IMR-90 (cell line): ENCODE results near the gene SLAMF9. TPM values are rescaled to one million over a fixed set of nuclear protein-coding genes. Genes with fewer than 3 reads are reported as not detected.
A peak's percentile ranks its signal among the peaks of the same experiment; 100 is the strongest.

Source experiments
- ATAC-seq: fragments of 200-7000 bp; cut with Tn5 transposase; 2 replicates; pipeline ENCODE4 v1.9.1; 2020; ENCODE audit warnings: low read depth, mild to moderate bottlenecking, moderate library complexity
- BruUV-seq: library from RNA; stranded (reverse); fragments of 400-500 nt; replicated peaks from 2 replicates; lab custom pipeline; 2021; lab: Mats Ljungman, UMichigan
- CTCF ChIA-PET: fragments of 300-600 bp; formaldehyde crosslinking; extraction: SDS; loops from one replicate; lab custom pipeline; 2021; ENCODE audit warnings: antibody characterized with exemption; lab: Yijun Ruan, JAX
- POLR2A ChIA-PET: fragments of 300-600 bp; sonication (Branson Sonifier 250); formaldehyde crosslinking; loops from one replicate; lab custom pipeline; 2022; ENCODE audit warnings: antibody characterized with exemption; ENCODE audit not compliant: unreplicated experiment; lab: Charles Lee
- DNase-seq: peaks from one replicate; pipeline ENCODE4 v3.0.0; 2013
- H2AFZ ChIP-seq: replicated peaks from 2 replicates; pipeline ENCODE3; 2013; ENCODE audit warnings: low read length, mild to moderate bottlenecking; ENCODE audit not compliant: poor library complexity
- H2AK5ac ChIP-seq: 2 replicates; pipeline ENCODE4 v1.6.1; 2013; ENCODE audit warnings: low read depth, low read length, inconsistent platforms
- H2AK9ac ChIP-seq: replicated peaks from 2 replicates; pipeline ENCODE3; 2013; ENCODE audit warnings: mild to moderate bottlenecking, low read depth, low read length, moderate library complexity; ENCODE audit not compliant: poor library complexity
- H2BK120ac ChIP-seq: 2 replicates; pipeline ENCODE4 v1.6.1; 2013; ENCODE audit warnings: low read depth, low read length, inconsistent platforms
- H2BK15ac ChIP-seq: 3 replicates; pipeline ENCODE4 v1.6.1; 2013; ENCODE audit warnings: low read depth, low read length, inconsistent platforms
- H2BK20ac ChIP-seq: 2 replicates; pipeline ENCODE4 v1.6.1; 2013; ENCODE audit warnings: low read depth, mild to moderate bottlenecking, inconsistent platforms, low read length, moderate library complexity
- H2BK5ac ChIP-seq: 2 replicates; pipeline ENCODE4 v1.6.1; 2013; ENCODE audit warnings: mild to moderate bottlenecking, low read depth, low read length, inconsistent platforms; ENCODE audit not compliant: poor library complexity, severe bottlenecking
- H3K14ac ChIP-seq: replicated peaks from 2 replicates; pipeline ENCODE4 v1.6.1; 2013; ENCODE audit warnings: low read depth, low read length, inconsistent platforms
- H3K18ac ChIP-seq: 2 replicates; pipeline ENCODE4 v1.6.1; 2013; ENCODE audit warnings: low read depth, low read length, control low read depth
- H3K23ac ChIP-seq: 2 replicates; pipeline ENCODE4 v1.6.1; 2013; ENCODE audit warnings: low read depth, low read length, inconsistent platforms
- H3K27ac ChIP-seq: 2 replicates; pipeline ENCODE4 v1.5.1; 2013; ENCODE audit warnings: mild to moderate bottlenecking, control low read depth, low read length; ENCODE audit not compliant: insufficient read depth
- H3K27me3 ChIP-seq: 2 replicates; pipeline ENCODE4 v1.6.1; 2013; ENCODE audit warnings: low read length; ENCODE audit not compliant: control insufficient read depth, insufficient read depth
- H3K36me3 ChIP-seq: 2 replicates; pipeline ENCODE4 v1.6.1; 2013; ENCODE audit warnings: low read length, mixed read lengths; ENCODE audit not compliant: control insufficient read depth, insufficient read depth
- H3K4ac ChIP-seq: 2 replicates; pipeline ENCODE4 v1.6.1; 2013; ENCODE audit warnings: low read depth, low read length, inconsistent platforms
- H3K4me1 ChIP-seq: 2 replicates; pipeline ENCODE4 v1.6.1; 2013; ENCODE audit warnings: low read length, mixed read lengths; ENCODE audit not compliant: control insufficient read depth, insufficient read depth
- H3K4me2 ChIP-seq: 2 replicates; pipeline ENCODE4 v1.6.1; 2013; ENCODE audit warnings: low read depth, mild to moderate bottlenecking, control low read depth, low read length, moderate library complexity
- H3K4me3 ChIP-seq: 2 replicates; pipeline ENCODE4 v1.5.1; 2013; ENCODE audit warnings: low read depth, mild to moderate bottlenecking, control low read depth, low read length, moderate library complexity; ENCODE audit not compliant: insufficient read depth
- H3K56ac ChIP-seq: 2 replicates; pipeline ENCODE4 v1.6.1; 2013; ENCODE audit warnings: low read length, inconsistent platforms; ENCODE audit not compliant: insufficient read depth; ENCODE audit errors: extremely low read depth
- H3K79me1 ChIP-seq, 2 experiments: 2 replicates each; pipeline ENCODE4 v1.6.1; 2013; ENCODE audit warnings: low read length in 2 of 2, inconsistent platforms in 1 of 2, low read depth in 1 of 2
- H3K9ac ChIP-seq: 2 replicates; pipeline ENCODE4 v1.6.1; 2013; ENCODE audit warnings: low read depth, low read length, control low read depth
- H3K9me1 ChIP-seq: 2 replicates; pipeline ENCODE4 v1.6.1; 2013; ENCODE audit warnings: low read length, inconsistent platforms; ENCODE audit not compliant: insufficient read depth
- H3K9me3 ChIP-seq: 2 replicates; pipeline ENCODE4 v1.6.1; 2013; ENCODE audit warnings: low read length; ENCODE audit not compliant: control insufficient read depth, insufficient read depth
- H4K20me1 ChIP-seq: 2 replicates; pipeline ENCODE4 v1.6.1; 2013; ENCODE audit warnings: low read length, inconsistent platforms; ENCODE audit not compliant: insufficient read depth
- H4K5ac ChIP-seq: 2 replicates; pipeline ENCODE4 v1.6.1; 2013; ENCODE audit warnings: mild to moderate bottlenecking, low read depth, low read length, control low read depth
- H4K8ac ChIP-seq, 2 experiments: 2 replicates each; pipeline ENCODE4 v1.6.1; 2013; ENCODE audit warnings: low read depth in 2 of 2, low read length in 2 of 2, control low read depth in 1 of 2, inconsistent platforms in 1 of 2
- H4K91ac ChIP-seq: 2 replicates; pipeline ENCODE4 v1.6.1; 2013; ENCODE audit warnings: low read depth, low read length, inconsistent platforms; ENCODE audit not compliant: insufficient read depth
- CEBPB ChIP-seq: IDR thresholded peaks from 2 replicates; pipeline ENCODE4 v1.6.1; 2012; ENCODE audit warnings: low read depth, low read length, improper control_type of control experiment
- CHD1 ChIP-seq: IDR thresholded peaks from 2 replicates; pipeline ENCODE4 v1.6.1; 2012; ENCODE audit warnings: low read depth, low read length, improper control_type of control experiment
- CTCF ChIP-seq: conservative IDR thresholded peaks from 2 replicates; pipeline ENCODE4 v1.5.1; 2012; ENCODE audit warnings: mild to moderate bottlenecking, low read depth, low read length, improper control_type of control experiment
- FOS ChIP-seq: fragments of 150-350 bp; IDR thresholded peaks from 2 replicates; pipeline ENCODE4 v1.6.1; 2016; ENCODE audit warnings: low read depth, low read length
- MAZ ChIP-seq: IDR thresholded peaks from 2 replicates; pipeline ENCODE4 v1.6.1; 2012; ENCODE audit warnings: low read depth, mild to moderate bottlenecking, low read length, improper control_type of control experiment, moderate library complexity, borderline replicate concordance
- MXI1 ChIP-seq: IDR thresholded peaks from 2 replicates; pipeline ENCODE4 v1.6.1; 2012; ENCODE audit warnings: low read depth, mild to moderate bottlenecking, low read length, moderate library complexity, borderline replicate concordance
- NFE2L2 ChIP-seq: fragments of 150-350 bp; IDR thresholded peaks from 2 replicates; pipeline ENCODE4 v1.6.1; 2016; ENCODE audit warnings: low read depth, mild to moderate bottlenecking, low read length
- POLR2A ChIP-seq: IDR thresholded peaks from 2 replicates; pipeline ENCODE4 v1.6.1; 2012; ENCODE audit warnings: mild to moderate bottlenecking, low read depth, low read length
- RCOR1 ChIP-seq: IDR thresholded peaks from 2 replicates; pipeline ENCODE4 v1.6.1; 2012; ENCODE audit warnings: mild to moderate bottlenecking, low read length, improper control_type of control experiment; ENCODE audit not compliant: insufficient replicate concordance
- SMC3 ChIP-seq: fragments of 150-350 bp; IDR thresholded peaks from 2 replicates; pipeline ENCODE4 v1.6.1; 2016; ENCODE audit warnings: low read depth, mild to moderate bottlenecking, antibody characterized with exemption, low read length, moderate library complexity
- WGBS, 2 experiments: methylation state at CpG; one replicate each; pipeline versions ENCODE4 v1.1.5 to v1.1.7; 2013; ENCODE audit warnings: missing lambda C conversion rate in 2 of 2; ENCODE audit not compliant: insufficient read length in 1 of 2; ENCODE audit errors: extremely low coverage in 2 of 2; 5-methylcytosine and 5-hydroxymethylcytosine counted together
- dilution Hi-C: fragments of 300-500 bp; cut with HindIII; formaldehyde crosslinking; loops from one replicate; pipeline ENCODE4 v1.14.3; 2018; ENCODE audit warnings: low sequenced_read_pairs; ENCODE audit not compliant: unreplicated experiment
- in situ Hi-C: fragments of 300-500 bp; cut with MboI; formaldehyde crosslinking; loops from 3 replicates; pipeline ENCODE4 v1.14.3; 2019; ENCODE audit warnings: low sequenced_read_pairs, inconsistent platforms, mixed read lengths
- intact Hi-C: fragments of 100-400 bp; cut with micrococcal nuclease; formaldehyde crosslinking; loops from 2 replicates; pipeline ENCODE4 v1.10.0; 2022
- polyA plus RNA-seq, 3 experiments: library from polyadenylated mRNA; depleted of rRNA; stranded (reverse); fragments of >200 nt; gene quantifications; 2 replicates each; pipeline ENCODE4 v1.2.3, GENCODE V29; 2012; ENCODE audit warnings: low replicate concordance in 1 of 3
- total RNA-seq: library from RNA; depleted of rRNA; stranded (reverse); fragments of >200 nt; gene quantifications from 2 replicates; pipeline ENCODE4 v1.2.3, GENCODE V29; 2012

The SLAMF9 gene
- total and polyA plus RNA-seq, 2 of the 4 experiments (the other 2 are of a cell fraction) = 0.18 to 0.67 TPM

- peaks cover 33% of the 10 kb centered on the region for H3K36me3 ChIP-seq
- peaks cover 35% of the 10 kb centered on the region for H3K4me1 ChIP-seq
- H3K4me2 ChIP-seq = 0 out of 2 replicates have a peak overlapping the region, but pooled peaks have one; percentile 1
- H4K5ac ChIP-seq = peak overlapping the region; percentile 10; the same call in 1 of the 2 replicates
- peak overlapping the region; percentile 27; the same call in 1 of the 2 replicates for H3K27ac ChIP-seq
- H2BK20ac ChIP-seq = peak overlapping the region; percentile 2; the same call in 1 of the 2 replicates
- dilution Hi-C loops (no loop called here), intact Hi-C loops (no loop called here), in situ Hi-C loops (no loop called here)
- H3K27me3 ChIP-seq = no peaks in the 10 kb centered on the region
- peaks cover 51% of the 10 kb centered on the region for H4K20me1 ChIP-seq
- H3K9ac ChIP-seq = no peak overlapping the region
- peak overlapping the region; percentile 37; the same call in 1 of the 2 replicates for H4K91ac ChIP-seq
- H3K79me1 ChIP-seq = peaks cover 9 to 67% of the 10 kb centered on the region in 2 experiments
- peak overlapping the region; percentile 16; the same call in 1 of the 2 replicates for H3K18ac ChIP-seq
- TF ChIP-seq RCOR1 (no peak), SMC3 (no peak), CTCF (no peak), FOS (no peak), MXI1 (no peak), POLR2A (no peak), CHD1 (no peak), CEBPB (no peak), MAZ (no peak), NFE2L2 (no peak)
- 0 out of 2 replicates have a peak overlapping the region, but pooled peaks have one; percentile 31 for H3K23ac ChIP-seq
- H3K4ac ChIP-seq = peak overlapping the region; percentile 57
- peak overlapping the region; percentile 75 for H2AK9ac ChIP-seq
- H2AK5ac ChIP-seq = peak overlapping the region; percentile 57
- H3K9me3 ChIP-seq = no peaks in the 10 kb centered on the region
- DNase-seq = no peak
- H2AFZ ChIP-seq = peak overlapping the region; percentile 46
- no peak; the same call in 1 of the 2 replicates for ATAC-seq
- BruUV-seq = no TSS peak
- POLR2A ChIA-PET = interaction anchor here (0.6 kb wide), 1 partner anchor 62 kb away, joined by 3 read pairs; no protein-coding TSS in a partner anchor
- no peak overlapping the region for H3K56ac ChIP-seq
- peak overlapping the region; percentile 33 for H2BK5ac ChIP-seq
- no peak overlapping the region for H3K4me3 ChIP-seq
- H2BK15ac ChIP-seq = peak overlapping the region; percentile 37; the same call in 1 of the 3 replicates
- peaks cover 49% of the 10 kb centered on the region for H3K9me1 ChIP-seq
- peak overlapping the region; percentile 40; the same call in 1 of the 2 replicates for H2BK120ac ChIP-seq
- WGBS, 2 experiments = 100% methylated on average over 1 of the region's 5 CpGs; no CpG with 5 or more reads in 1 of the 2 experiments
- H4K8ac ChIP-seq = peak overlapping the region in 1 of 2 experiments; percentile 22; a peak in 2 of 4 replicates
- H3K14ac ChIP-seq = peak overlapping the region; percentile 45; the same call in 1 of the 2 replicates
- CTCF ChIA-PET = interaction anchor here (0.6 to 1.3 kb wide), 6 partner anchors 10 to 794 kb away, joined by 3 to 6 read pairs (median 3); partner anchors contain the start of gene TAGLN2
Measured at GRCh38 chr1:159915571-159916241, 38.3 kb downstream of the SLAMF9 start.
